Neural cell (in vitro differentiated cells): ENCODE data around the gene DIP2C.

ENCODE experiments used
- EP300 ChIP-seq: fragments of 450-650 bp; conservative IDR thresholded peaks from 2 replicates; pipeline ENCODE4 v1.6.1; 2014; ENCODE audit warnings: antibody characterized with exemption, mild to moderate bottlenecking, moderate library complexity; ENCODE audit not compliant: poor library complexity, severe bottlenecking
- EZH2 ChIP-seq: fragments of 200-600, 300-800 bp; shearing (Covaris generic), sonication (generic); IDR thresholded peaks from 2 replicates; pipeline ENCODE4 v1.6.1; 2014; ENCODE audit warnings: antibody characterized with exemption, low read length, borderline replicate concordance, mild to moderate bottlenecking; ENCODE audit not compliant: insufficient read depth, poor library complexity, severe bottlenecking
- MXI1 ChIP-seq: fragments of 450-650 bp; conservative IDR thresholded peaks from 2 replicates; pipeline ENCODE4 v1.6.1; 2014; ENCODE audit warnings: antibody characterized with exemption, mild to moderate bottlenecking; ENCODE audit not compliant: poor library complexity, severe bottlenecking
- POLR2AphosphoS5 ChIP-seq: IDR thresholded peaks from 2 replicates; pipeline ENCODE4 v1.6.1; 2012
- RAD21 ChIP-seq: fragments of 450-650 bp; conservative IDR thresholded peaks from 2 replicates; pipeline ENCODE4 v1.6.1; 2014; ENCODE audit warnings: antibody characterized with exemption, mild to moderate bottlenecking, moderate library complexity
- SMC3 ChIP-seq: fragments of 450-650 bp; conservative IDR thresholded peaks from 2 replicates; pipeline ENCODE4 v1.6.1; 2014; ENCODE audit warnings: antibody characterized with exemption, mild to moderate bottlenecking, moderate library complexity; ENCODE audit not compliant: poor library complexity
- TAF1 ChIP-seq: IDR thresholded peaks from 2 replicates; pipeline ENCODE4 v1.6.1; 2012; ENCODE audit warnings: low read depth
- TF ChIP-seq, protein P1 (sequence below): fragments of 450-650 bp; IDR thresholded peaks from 2 replicates; pipeline ENCODE4 v1.5.1; 2014; ENCODE audit warnings: antibody characterized with exemption, mild to moderate bottlenecking, moderate library complexity; ENCODE audit not compliant: poor library complexity, severe bottlenecking
- TF ChIP-seq, protein P2 (sequence below): IDR thresholded peaks from 2 replicates; pipeline ENCODE4 v1.6.1; 2012; ENCODE audit warnings: borderline replicate concordance

DNA sequence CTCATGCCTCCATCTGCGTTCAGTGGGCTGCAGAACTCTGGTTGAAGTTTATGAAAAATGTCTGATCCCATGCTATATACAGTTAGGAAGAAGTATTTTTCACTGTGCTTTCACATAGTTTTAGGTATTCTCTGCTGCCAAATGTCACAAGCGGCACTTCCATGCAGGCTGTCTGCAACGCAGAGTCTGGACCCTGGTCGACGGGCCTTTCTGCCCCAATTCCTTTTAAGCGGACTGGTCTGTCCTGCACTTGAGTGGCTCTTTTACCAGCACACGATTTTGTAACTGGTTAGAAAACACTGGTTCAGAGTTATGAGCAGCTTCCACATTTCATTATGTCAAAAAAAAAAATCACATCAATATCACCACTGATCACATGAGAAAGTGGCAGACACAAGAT, 143.0 kb downstream of the DIP2C start:
- TF ChIP-seq, protein P1, sequence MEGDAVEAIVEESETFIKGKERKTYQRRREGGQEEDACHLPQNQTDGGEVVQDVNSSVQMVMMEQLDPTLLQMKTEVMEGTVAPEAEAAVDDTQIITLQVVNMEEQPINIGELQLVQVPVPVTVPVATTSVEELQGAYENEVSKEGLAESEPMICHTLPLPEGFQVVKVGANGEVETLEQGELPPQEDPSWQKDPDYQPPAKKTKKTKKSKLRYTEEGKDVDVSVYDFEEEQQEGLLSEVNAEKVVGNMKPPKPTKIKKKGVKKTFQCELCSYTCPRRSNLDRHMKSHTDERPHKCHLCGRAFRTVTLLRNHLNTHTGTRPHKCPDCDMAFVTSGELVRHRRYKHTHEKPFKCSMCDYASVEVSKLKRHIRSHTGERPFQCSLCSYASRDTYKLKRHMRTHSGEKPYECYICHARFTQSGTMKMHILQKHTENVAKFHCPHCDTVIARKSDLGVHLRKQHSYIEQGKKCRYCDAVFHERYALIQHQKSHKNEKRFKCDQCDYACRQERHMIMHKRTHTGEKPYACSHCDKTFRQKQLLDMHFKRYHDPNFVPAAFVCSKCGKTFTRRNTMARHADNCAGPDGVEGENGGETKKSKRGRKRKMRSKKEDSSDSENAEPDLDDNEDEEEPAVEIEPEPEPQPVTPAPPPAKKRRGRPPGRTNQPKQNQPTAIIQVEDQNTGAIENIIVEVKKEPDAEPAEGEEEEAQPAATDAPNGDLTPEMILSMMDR: no peak
- TF ChIP-seq TAF1 (no peak), EP300 (no peak), RAD21 (no peak), MXI1 (no peak), EZH2 (no peak), POLR2AphosphoS5 (no peak), SMC3 (no peak)
- TF ChIP-seq, protein P2, sequence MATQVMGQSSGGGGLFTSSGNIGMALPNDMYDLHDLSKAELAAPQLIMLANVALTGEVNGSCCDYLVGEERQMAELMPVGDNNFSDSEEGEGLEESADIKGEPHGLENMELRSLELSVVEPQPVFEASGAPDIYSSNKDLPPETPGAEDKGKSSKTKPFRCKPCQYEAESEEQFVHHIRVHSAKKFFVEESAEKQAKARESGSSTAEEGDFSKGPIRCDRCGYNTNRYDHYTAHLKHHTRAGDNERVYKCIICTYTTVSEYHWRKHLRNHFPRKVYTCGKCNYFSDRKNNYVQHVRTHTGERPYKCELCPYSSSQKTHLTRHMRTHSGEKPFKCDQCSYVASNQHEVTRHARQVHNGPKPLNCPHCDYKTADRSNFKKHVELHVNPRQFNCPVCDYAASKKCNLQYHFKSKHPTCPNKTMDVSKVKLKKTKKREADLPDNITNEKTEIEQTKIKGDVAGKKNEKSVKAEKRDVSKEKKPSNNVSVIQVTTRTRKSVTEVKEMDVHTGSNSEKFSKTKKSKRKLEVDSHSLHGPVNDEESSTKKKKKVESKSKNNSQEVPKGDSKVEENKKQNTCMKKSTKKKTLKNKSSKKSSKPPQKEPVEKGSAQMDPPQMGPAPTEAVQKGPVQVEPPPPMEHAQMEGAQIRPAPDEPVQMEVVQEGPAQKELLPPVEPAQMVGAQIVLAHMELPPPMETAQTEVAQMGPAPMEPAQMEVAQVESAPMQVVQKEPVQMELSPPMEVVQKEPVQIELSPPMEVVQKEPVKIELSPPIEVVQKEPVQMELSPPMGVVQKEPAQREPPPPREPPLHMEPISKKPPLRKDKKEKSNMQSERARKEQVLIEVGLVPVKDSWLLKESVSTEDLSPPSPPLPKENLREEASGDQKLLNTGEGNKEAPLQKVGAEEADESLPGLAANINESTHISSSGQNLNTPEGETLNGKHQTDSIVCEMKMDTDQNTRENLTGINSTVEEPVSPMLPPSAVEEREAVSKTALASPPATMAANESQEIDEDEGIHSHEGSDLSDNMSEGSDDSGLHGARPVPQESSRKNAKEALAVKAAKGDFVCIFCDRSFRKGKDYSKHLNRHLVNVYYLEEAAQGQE: peak; percentile 0
